H9 (cell line): ENCODE results near the gene DEPDC1B. TPM values are rescaled to one million over a fixed set of nuclear protein-coding genes. Genes with fewer than 3 reads are reported as not detected.

Source experiments
- DNase-seq: peaks from one replicate; pipeline ENCODE4 v3.0.0-alpha.2; 2017
- H2AFZ ChIP-seq: one replicate; pipeline ENCODE4 v1.6.1; 2013; ENCODE audit warnings: mild to moderate bottlenecking, low read length, control low read depth, moderate library complexity
- H2AK5ac ChIP-seq: 2 replicates; pipeline ENCODE4 v1.6.1; 2013; ENCODE audit warnings: low read length, control low read depth, mixed read lengths; ENCODE audit not compliant: insufficient read length
- H2BK120ac ChIP-seq: one replicate; pipeline ENCODE4 v1.6.1; 2013; ENCODE audit warnings: low read depth, mild to moderate bottlenecking, low read length, control low read depth, inconsistent platforms; ENCODE audit not compliant: poor library complexity, severe bottlenecking
- H2BK12ac ChIP-seq: 2 replicates; pipeline ENCODE4 v1.6.1; 2013; ENCODE audit warnings: low read length, control low read depth, mixed read lengths, low read depth; ENCODE audit not compliant: insufficient read length
- H2BK15ac ChIP-seq: 2 replicates; pipeline ENCODE4 v1.6.1; 2013; ENCODE audit warnings: low read depth, low read length, control low read depth
- H2BK20ac ChIP-seq: one replicate; pipeline ENCODE4 v1.6.1; 2013; ENCODE audit warnings: low read depth, mild to moderate bottlenecking, low read length, control low read depth, inconsistent platforms; ENCODE audit not compliant: poor library complexity, severe bottlenecking
- H2BK5ac ChIP-seq: 2 replicates; pipeline ENCODE4 v1.6.1; 2013; ENCODE audit warnings: low read length, control low read depth, mixed read lengths; ENCODE audit not compliant: insufficient read length
- H3K14ac ChIP-seq: 2 replicates; pipeline ENCODE4 v1.6.1; 2013; ENCODE audit warnings: low read length, control low read depth; ENCODE audit not compliant: insufficient read depth
- H3K18ac ChIP-seq: 2 replicates; pipeline ENCODE4 v1.6.1; 2013; ENCODE audit warnings: low read depth, mild to moderate bottlenecking, mixed read lengths, low read length, control low read depth; ENCODE audit not compliant: insufficient read length
- H3K23ac ChIP-seq: 2 replicates; pipeline ENCODE4 v1.6.1; 2013; ENCODE audit warnings: low read length, control low read depth, mixed read lengths, low read depth; ENCODE audit not compliant: insufficient read length
- H3K23me2 ChIP-seq: 2 replicates; pipeline ENCODE4 v1.6.1; 2013; ENCODE audit warnings: low read depth, mild to moderate bottlenecking, mixed read lengths, low read length, control low read depth; ENCODE audit not compliant: insufficient read length, poor library complexity, severe bottlenecking
- H3K27ac ChIP-seq: 2 replicates; pipeline ENCODE4 v1.5.1; 2013; ENCODE audit warnings: low read length, control low read depth, mixed read lengths, low read depth; ENCODE audit not compliant: insufficient read length
- H3K27me3 ChIP-seq: 2 replicates; pipeline ENCODE4 v1.6.1; 2013; ENCODE audit warnings: low read length, control low read depth, inconsistent platforms; ENCODE audit not compliant: insufficient read depth
- H3K4ac ChIP-seq: 2 replicates; pipeline ENCODE4 v1.6.1; 2013; ENCODE audit warnings: low read depth, mild to moderate bottlenecking, control low read depth, inconsistent platforms, low read length, moderate library complexity
- H3K4me1 ChIP-seq: 2 replicates; pipeline ENCODE4 v1.6.1; 2013; ENCODE audit warnings: low read length, control low read depth, inconsistent platforms; ENCODE audit not compliant: insufficient read depth
- H3K4me2 ChIP-seq: 2 replicates; pipeline ENCODE4 v1.6.1; 2013; ENCODE audit warnings: low read length, control low read depth, mixed read lengths; ENCODE audit not compliant: insufficient read length, insufficient read depth
- H3K56ac ChIP-seq: 2 replicates; pipeline ENCODE4 v1.6.1; 2013; ENCODE audit warnings: low read depth, mild to moderate bottlenecking, mixed read lengths, low read length, control low read depth; ENCODE audit not compliant: insufficient read length
- H3K79me1 ChIP-seq: 2 replicates; pipeline ENCODE4 v1.6.1; 2013; ENCODE audit warnings: low read depth, mild to moderate bottlenecking, moderate library complexity, low read length, control low read depth, inconsistent platforms; ENCODE audit not compliant: insufficient read depth, poor library complexity, severe bottlenecking
- H3K79me2 ChIP-seq: 2 replicates; pipeline ENCODE4 v1.6.1; 2013; ENCODE audit warnings: low read length, control low read depth, inconsistent platforms; ENCODE audit not compliant: insufficient read depth
- H3K9ac ChIP-seq: 2 replicates; pipeline ENCODE4 v1.6.1; 2013; ENCODE audit warnings: low read length, control low read depth, mixed read lengths; ENCODE audit not compliant: insufficient read length; ENCODE audit errors: extremely low read depth
- H3K9me3 ChIP-seq: one replicate; pipeline ENCODE4 v1.6.1; 2013; ENCODE audit warnings: low read depth, low read length, inconsistent platforms; ENCODE audit not compliant: control insufficient read depth
- H3T11ph ChIP-seq: one replicate; pipeline ENCODE4 v1.6.1; 2013; ENCODE audit warnings: mild to moderate bottlenecking, low read length, control low read depth, inconsistent platforms
- H4K20me1 ChIP-seq: one replicate; pipeline ENCODE4 v1.6.1; 2013; ENCODE audit not compliant: control insufficient read depth, insufficient read length, insufficient read depth
- H4K5ac ChIP-seq: 2 replicates; pipeline ENCODE4 v1.6.1; 2013; ENCODE audit warnings: low read depth, mild to moderate bottlenecking, mixed read lengths, low read length, control low read depth; ENCODE audit not compliant: insufficient read length
- H4K8ac ChIP-seq: replicated peaks from 2 replicates; pipeline ENCODE4 v1.6.1; 2013; ENCODE audit warnings: low read length, control low read depth, mixed read lengths, low read depth; ENCODE audit not compliant: insufficient read length
- H4K91ac ChIP-seq: 2 replicates; pipeline ENCODE4 v1.6.1; 2013; ENCODE audit warnings: low read depth, mild to moderate bottlenecking, moderate library complexity, mixed read lengths, low read length, control low read depth; ENCODE audit not compliant: insufficient read length
- H3K27ac Mint-ChIP-seq, 3 experiments: 2 replicates in 2 of 3; 3 replicates in 1 of 3; pipeline ENCODE4 v1.8.0; 2020 to 2021; ENCODE audit warnings: mixed read lengths in 3 of 3, mild to moderate bottlenecking in 1 of 3, moderate library complexity in 1 of 3
- H3K27me3 Mint-ChIP-seq: 2 replicates; pipeline ENCODE4 v1.8.0; 2021; ENCODE audit warnings: low read depth, mild to moderate bottlenecking, moderate library complexity, mixed read lengths
- H3K36me3 Mint-ChIP-seq, 3 experiments: 2 replicates in 2 of 3; 3 replicates in 1 of 3; pipeline ENCODE4 v1.8.0; 2020 to 2021; ENCODE audit warnings: low read depth in 3 of 3, mixed read lengths in 3 of 3; ENCODE audit not compliant: insufficient read depth in 1 of 3
- H3K4me1 Mint-ChIP-seq, 2 experiments: 2 replicates each; pipeline ENCODE4 v1.8.0; 2020; ENCODE audit warnings: mixed read lengths in 2 of 2
- H3K4me3 Mint-ChIP-seq, 2 experiments: 2 replicates in 1 of 2; 3 replicates in 1 of 2; pipeline ENCODE4 v1.8.0; 2020 to 2021; ENCODE audit warnings: mild to moderate bottlenecking in 2 of 2, mixed read lengths in 2 of 2, moderate library complexity in 1 of 2
- H3K9me3 Mint-ChIP-seq, 2 experiments: 2 replicates in 1 of 2; 3 replicates in 1 of 2; pipeline ENCODE4 v1.8.0; 2020; ENCODE audit warnings: mild to moderate bottlenecking in 2 of 2, mixed read lengths in 2 of 2, moderate library complexity in 1 of 2
- CTCF ChIP-seq: fragments of 200-600 bp; sonication (generic); conservative IDR thresholded peaks from 3 replicates; pipeline ENCODE4 v1.8.0; 2021; ENCODE audit warnings: antibody characterized with exemption, mild to moderate bottlenecking
- WGBS: extraction: QIAGEN DNeasy Blood & Tissue Kit; methylation state at CpG from one replicate; pipeline ENCODE4 v1.1.7; 2013; ENCODE audit warnings: missing lambda C conversion rate, low lambda C conversion rate, mixed read lengths; ENCODE audit not compliant: insufficient read length; ENCODE audit errors: extremely low coverage; 5-methylcytosine and 5-hydroxymethylcytosine counted together
- total RNA-seq: library from RNA; stranded (reverse); gene quantifications from 2 replicates; pipeline ENCODE4 v1.2.1, GENCODE V29; 2021

DEPDC1B gene
- total RNA-seq, 1 experiment from 2014 or later, result 49.0 TPM

- Mint-ChIP-seq H3K36me3 (peaks cover 7 to 15% (median 10%) of the 10 kb centered on the region in 3 experiments), H3K27me3 (no peaks in the 10 kb centered on the region), H3K4me1 (no peaks in the 10 kb centered on the region), H3K9me3 (peaks cover 3 to 4% of the 10 kb centered on the region in 2 experiments; a peak in 3 of 5 replicates), H3K27ac (peak overlapping the region in 1 of 3 experiments; percentile 9; a peak in 1 of 7 replicates), H3K4me3 (no peak overlapping the region)
- Histone ChIP-seq H2BK120ac (no peak overlapping the region), H3T11ph (no peak overlapping the region), H3K9ac (no peak overlapping the region), H2BK20ac (no peak overlapping the region), H4K5ac (no peak overlapping the region), H3K4me1 (no peaks in the 10 kb centered on the region), H3K79me1 (no peaks in the 10 kb centered on the region), H3K4me2 (no peak overlapping the region), H3K18ac (no peak overlapping the region), H3K14ac (no peak overlapping the region), H3K23me2 (no peaks in the 10 kb centered on the region), H3K79me2 (no peaks in the 10 kb centered on the region), H4K8ac (no peak overlapping the region), H4K91ac (no peak overlapping the region), H3K56ac (no peak overlapping the region), H4K20me1 (no peaks in the 10 kb centered on the region), H3K4ac (no peak overlapping the region), H3K9me3 (no peaks in the 10 kb centered on the region), H2AFZ (no peak overlapping the region), H2BK15ac (no peak overlapping the region), H3K23ac (no peak overlapping the region), H2AK5ac (no peak overlapping the region), H3K27ac (no peak overlapping the region), H2BK5ac (no peak overlapping the region), H3K27me3 (no peaks in the 10 kb centered on the region), H2BK12ac (no peak overlapping the region)
- no CpG with 5 or more reads among the region's 2 CpGs for WGBS
- TF ChIP-seq CTCF, result no peak
- no peak for DNase-seq
Measured at GRCh38 chr5:60584304-60584703, 115.7 kb downstream of the DEPDC1B start.
